HepG2 (cell line): ENCODE results near the gene PSMA3. TPM values are rescaled to one million over a fixed set of nuclear protein-coding genes. Genes with fewer than 3 reads are reported as not detected.

Experiments
- ATAC-seq: fragments of 200-7000 bp; cut with Tn5 transposase; 3 replicates; pipeline ENCODE4 v1.9.1; 2020; ENCODE audit warnings: mild to moderate bottlenecking, moderate library complexity
- BruUV-seq: library from RNA; stranded (reverse); fragments of 400-500 nt; replicated peaks from 2 replicates; lab custom pipeline; 2021; lab: Mats Ljungman, UMichigan
- CTCF ChIA-PET: fragments of 300-600 bp; formaldehyde crosslinking; extraction: SDS; loops from one replicate; lab custom pipeline; 2021; ENCODE audit warnings: low total read pairs, inconsistent platforms, low intra/inter-chr PET ratio; lab: Yijun Ruan, JAX
- POLR2A ChIA-PET: fragments of 350-600 bp; sonication (Branson Sonifier 250); formaldehyde crosslinking; loops from one replicate; lab custom pipeline; 2020; ENCODE audit warnings: antibody characterized with exemption, inconsistent platforms; lab: Yijun Ruan, JAX
- DNase-seq: peaks from one replicate; pipeline ENCODE4 v3.0.0-alpha.2; 2015; ENCODE audit warnings: low spot score
- FAIRE-seq: peaks from 3 replicates; lab custom pipeline; 2011; peaks lifted over from hg19 to GRCh38; lab: Jason Lieb, UNC
- H2AFZ ChIP-seq: one replicate; pipeline ENCODE4 v1.6.1; 2011; ENCODE audit warnings: low read length, inconsistent platforms
- H3K27ac ChIP-seq: fragments of 300-600 bp; 3 replicates; pipeline ENCODE4 v1.8.0; 2011; ENCODE audit warnings: mixed run types, mild to moderate bottlenecking, mixed read lengths, low read length, inconsistent platforms; ENCODE audit not compliant: insufficient read depth; ENCODE audit errors: extremely low read length
- H3K27me3 ChIP-seq, 2 experiments: fragments of 200-600 bp in 1 of 2; 2 replicates in 1 of 2; 3 replicates in 1 of 2; pipeline versions ENCODE4 v1.6.0 to v1.8.0; 2011; ENCODE audit warnings: low read length in 2 of 2, mild to moderate bottlenecking in 2 of 2, moderate library complexity in 2 of 2, inconsistent platforms in 1 of 2; ENCODE audit not compliant: insufficient read depth in 2 of 2, control insufficient read depth in 1 of 2
- H3K36me3 ChIP-seq, 2 experiments: fragments of 200-600 bp in 1 of 2; replicated peaks in 1 of 2; 2 replicates in 1 of 2; 3 replicates in 1 of 2; pipeline versions ENCODE4 v1.5.1 to v1.8.0; 2011; ENCODE audit warnings: low read length in 2 of 2, inconsistent platforms in 1 of 2; ENCODE audit not compliant: insufficient read depth in 2 of 2, control insufficient read depth in 1 of 2
- H3K4me1 ChIP-seq: 2 replicates; pipeline ENCODE4 v1.5.1; 2012; ENCODE audit warnings: low read length, inconsistent platforms; ENCODE audit not compliant: insufficient read depth
- H3K4me2 ChIP-seq: 2 replicates; pipeline ENCODE4 v1.6.0; 2011; ENCODE audit warnings: low read depth, low read length, inconsistent platforms
- H3K4me3 ChIP-seq, 3 experiments: fragments of 200-600 bp in 1 of 3; sonication (generic), shearing (Covaris generic) in 1 of 3; replicated peaks in 1 of 3; 2 replicates each; pipeline ENCODE4 v1.5.1; 2011 to 2016; ENCODE audit warnings: low read length in 3 of 3, inconsistent platforms in 2 of 3, low read depth in 2 of 3, mild to moderate bottlenecking in 2 of 3, control low read depth in 1 of 3, mixed read lengths in 1 of 3; ENCODE audit not compliant: insufficient read depth in 1 of 3
- H3K79me2 ChIP-seq: one replicate; pipeline ENCODE4 v1.6.1; 2011; ENCODE audit warnings: low read length, inconsistent platforms; ENCODE audit not compliant: insufficient read depth
- H3K9ac ChIP-seq: 2 replicates; pipeline ENCODE4 v1.6.0; 2011; ENCODE audit warnings: mild to moderate bottlenecking, low read depth, low read length, inconsistent platforms; ENCODE audit not compliant: insufficient read depth
- H3K9me3 ChIP-seq: 2 replicates; pipeline ENCODE4 v1.5.1; 2012; ENCODE audit warnings: mild to moderate bottlenecking, low read length
- H4K20me1 ChIP-seq: 2 replicates; pipeline ENCODE4 v1.6.0; 2011; ENCODE audit warnings: inconsistent platforms, mild to moderate bottlenecking, low read length, moderate library complexity; ENCODE audit not compliant: insufficient read depth
- EP300 ChIP-seq, 3 experiments: sonication (generic) in 1 of 3; formaldehyde crosslinking in 1 of 3; IDR thresholded peaks; 2 replicates each; pipeline versions ENCODE4 v1.5.1 to v1.6.1; 2011 to 2020; ENCODE audit warnings: low read depth in 2 of 3, low read length in 2 of 3, borderline replicate concordance in 1 of 3, improper control_type of control experiment in 1 of 3, mild to moderate bottlenecking in 1 of 3, missing genetic modification reagents in 1 of 3, moderate library complexity in 1 of 3
- GABPB1 ChIP-seq: IDR thresholded peaks from 2 replicates; pipeline ENCODE4 v1.6.1; 2016; ENCODE audit warnings: mild to moderate bottlenecking, missing genetic modification reagents, moderate library complexity, missing compliant biosample characterization
- NPAS2 ChIP-seq: sonication (generic); formaldehyde crosslinking; IDR thresholded peaks from 2 replicates; pipeline ENCODE4 v1.8.0; 2022; ENCODE audit warnings: mild to moderate bottlenecking, missing genetic modification reagents, borderline replicate concordance
- U2AF2 ChIP-seq: fragments of 200-400 bp; formaldehyde crosslinking; IDR thresholded peaks from 2 replicates; pipeline ENCODE4 v1.6.1; 2017; ENCODE audit warnings: low read depth, mild to moderate bottlenecking, low read length
- ZNF569 ChIP-seq: sonication (generic); formaldehyde crosslinking; IDR thresholded peaks from 2 replicates; pipeline ENCODE4 v1.5.0; 2020; ENCODE audit warnings: mild to moderate bottlenecking, missing genetic modification reagents, moderate library complexity, borderline replicate concordance
- ZNF674 ChIP-seq: sonication (generic); formaldehyde crosslinking; IDR thresholded peaks from 2 replicates; pipeline ENCODE4 v1.5.0; 2020; ENCODE audit warnings: low read depth, mild to moderate bottlenecking, missing genetic modification reagents
- ZNF766 ChIP-seq: sonication (generic); formaldehyde crosslinking; IDR thresholded peaks from 2 replicates; pipeline ENCODE4 v1.5.0; 2020; ENCODE audit warnings: missing genetic modification reagents, borderline replicate concordance
- ZNF850 ChIP-seq: sonication (generic); formaldehyde crosslinking; conservative IDR thresholded peaks from 2 replicates; pipeline ENCODE4 v1.9.0; 2021; ENCODE audit warnings: mild to moderate bottlenecking, missing genetic modification reagents
- WGBS: methylation state at CpG from one replicate; pipeline ENCODE4 v1.1.6; 2017; ENCODE audit warnings: low lambda C conversion rate; 5-methylcytosine and 5-hydroxymethylcytosine counted together
- in situ Hi-C: cut with HindIII; loops from 2 replicates; pipeline ENCODE4 v1.10.0; 2017; ENCODE audit warnings: low pct_unique_long_range_greater_than_20kb; ENCODE audit not compliant: extremely low pct_ligation_motif_present
- intact Hi-C: fragments of 100-400 bp; cut with micrococcal nuclease; formaldehyde crosslinking; loops from one replicate; pipeline ENCODE4 v1.10.0; 2022; ENCODE audit not compliant: unreplicated experiment
- polyA plus RNA-seq, 8 experiments: library from polyadenylated mRNA; depleted of rRNA in 3 of 8; stranded (reverse) in 7 of 8; unstranded in 1 of 8; fragments of >200 nt; fragmentation: Illumina TruSeq in 4 of 8; extraction: Trizol in 4 of 8; gene quantifications; 2 replicates each; pipeline versions ENCODE4 v1.2.1 to v1.2.3, GENCODE V29; 2011 to 2016; ENCODE audit warnings: low read depth in 4 of 8, missing spikeins in 1 of 8, mixed read lengths in 1 of 8; ENCODE audit not compliant: insufficient read depth in 1 of 8
- total RNA-seq, 5 experiments: library from RNA; depleted of rRNA; stranded (reverse); fragments of >200 nt; fragmentation: Illumina TruSeq; extraction: Trizol; gene quantifications; 2 replicates each; pipeline ENCODE4 v1.2.3, GENCODE V29; 2016; ENCODE audit warnings: low read depth in 1 of 5
- TF ChIP-seq, protein P1 (sequence below): sonication (generic); formaldehyde crosslinking; IDR thresholded peaks from 2 replicates; pipeline ENCODE4 v1.4.0; 2020; ENCODE audit warnings: missing genetic modification reagents
- TF ChIP-seq, protein P2 (sequence below): sonication (generic); formaldehyde crosslinking; IDR thresholded peaks from 2 replicates; pipeline ENCODE4 v1.4.0; 2020; ENCODE audit warnings: missing genetic modification reagents
- TF ChIP-seq, protein P3 (sequence below): sonication (generic); formaldehyde crosslinking; conservative IDR thresholded peaks from 2 replicates; pipeline ENCODE4 v1.4.0; 2020; ENCODE audit warnings: missing genetic modification reagents

The PSMA3 gene
- total and polyA plus RNA-seq, 2 of the 13 experiments (the other 11 are each of a cell fraction or from before 2014, with no cell fraction given): 232 to 275 TPM

GRCh38 chr14:58292187-58292586 lies 47.5 kb downstream of the PSMA3 start:
- POLR2A ChIA-PET: no interaction called here

DNA sequence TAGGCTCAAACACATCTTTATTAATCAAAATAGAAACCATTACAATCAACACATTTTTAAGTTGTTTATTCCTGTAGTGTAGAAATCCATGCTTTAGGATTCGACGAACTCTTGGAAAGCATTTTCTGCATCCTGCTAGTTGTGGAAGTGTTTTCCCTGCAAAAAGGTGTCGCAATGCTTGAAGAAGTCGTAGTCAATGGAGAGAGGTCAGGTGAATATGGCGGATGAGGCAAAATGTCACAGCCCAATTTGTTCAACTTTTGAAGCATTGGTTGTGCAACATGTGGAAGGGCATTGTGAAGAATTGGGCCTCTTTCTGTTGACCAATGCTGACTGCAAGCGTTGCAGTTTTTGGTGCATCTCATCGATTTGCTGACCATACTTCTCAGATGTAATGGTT lies 49.6 kb downstream of the PSMA3 start:
- no peak for DNase-seq
- CTCF ChIA-PET: no interaction called here
- BruUV-seq: no TSS peak
- TF ChIP-seq GABPB1 (CRISPR knock-in tag) (no peak), U2AF2 (no peak), ZNF850 (CRISPR knock-in tag) (no peak), ZNF766 (CRISPR knock-in tag) (no peak), EP300 (IDR thresholded peaks at IDR 0.05; ENCODE audit: low read depth in 2 of 2, low read length in 2 of 2) (no peak), EP300 (CRISPR knock-in tag; IDR thresholded peaks at IDR 0.05; ENCODE audit: borderline replicate concordance) (no peak)
- TF ChIP-seq, protein P1, sequence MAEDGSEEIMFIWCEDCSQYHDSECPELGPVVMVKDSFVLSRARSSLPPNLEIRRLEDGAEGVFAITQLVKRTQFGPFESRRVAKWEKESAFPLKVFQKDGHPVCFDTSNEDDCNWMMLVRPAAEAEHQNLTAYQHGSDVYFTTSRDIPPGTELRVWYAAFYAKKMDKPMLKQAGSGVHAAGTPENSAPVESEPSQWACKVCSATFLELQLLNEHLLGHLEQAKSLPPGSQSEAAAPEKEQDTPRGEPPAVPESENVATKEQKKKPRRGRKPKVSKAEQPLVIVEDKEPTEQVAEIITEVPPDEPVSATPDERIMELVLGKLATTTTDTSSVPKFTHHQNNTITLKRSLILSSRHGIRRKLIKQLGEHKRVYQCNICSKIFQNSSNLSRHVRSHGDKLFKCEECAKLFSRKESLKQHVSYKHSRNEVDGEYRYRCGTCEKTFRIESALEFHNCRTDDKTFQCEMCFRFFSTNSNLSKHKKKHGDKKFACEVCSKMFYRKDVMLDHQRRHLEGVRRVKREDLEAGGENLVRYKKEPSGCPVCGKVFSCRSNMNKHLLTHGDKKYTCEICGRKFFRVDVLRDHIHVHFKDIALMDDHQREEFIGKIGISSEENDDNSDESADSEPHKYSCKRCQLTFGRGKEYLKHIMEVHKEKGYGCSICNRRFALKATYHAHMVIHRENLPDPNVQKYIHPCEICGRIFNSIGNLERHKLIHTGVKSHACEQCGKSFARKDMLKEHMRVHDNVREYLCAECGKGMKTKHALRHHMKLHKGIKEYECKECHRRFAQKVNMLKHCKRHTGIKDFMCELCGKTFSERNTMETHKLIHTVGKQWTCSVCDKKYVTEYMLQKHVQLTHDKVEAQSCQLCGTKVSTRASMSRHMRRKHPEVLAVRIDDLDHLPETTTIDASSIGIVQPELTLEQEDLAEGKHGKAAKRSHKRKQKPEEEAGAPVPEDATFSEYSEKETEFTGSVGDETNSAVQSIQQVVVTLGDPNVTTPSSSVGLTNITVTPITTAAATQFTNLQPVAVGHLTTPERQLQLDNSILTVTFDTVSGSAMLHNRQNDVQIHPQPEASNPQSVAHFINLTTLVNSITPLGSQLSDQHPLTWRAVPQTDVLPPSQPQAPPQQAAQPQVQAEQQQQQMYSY (CRISPR knock-in tag): no peak
- TF ChIP-seq, protein P2, sequence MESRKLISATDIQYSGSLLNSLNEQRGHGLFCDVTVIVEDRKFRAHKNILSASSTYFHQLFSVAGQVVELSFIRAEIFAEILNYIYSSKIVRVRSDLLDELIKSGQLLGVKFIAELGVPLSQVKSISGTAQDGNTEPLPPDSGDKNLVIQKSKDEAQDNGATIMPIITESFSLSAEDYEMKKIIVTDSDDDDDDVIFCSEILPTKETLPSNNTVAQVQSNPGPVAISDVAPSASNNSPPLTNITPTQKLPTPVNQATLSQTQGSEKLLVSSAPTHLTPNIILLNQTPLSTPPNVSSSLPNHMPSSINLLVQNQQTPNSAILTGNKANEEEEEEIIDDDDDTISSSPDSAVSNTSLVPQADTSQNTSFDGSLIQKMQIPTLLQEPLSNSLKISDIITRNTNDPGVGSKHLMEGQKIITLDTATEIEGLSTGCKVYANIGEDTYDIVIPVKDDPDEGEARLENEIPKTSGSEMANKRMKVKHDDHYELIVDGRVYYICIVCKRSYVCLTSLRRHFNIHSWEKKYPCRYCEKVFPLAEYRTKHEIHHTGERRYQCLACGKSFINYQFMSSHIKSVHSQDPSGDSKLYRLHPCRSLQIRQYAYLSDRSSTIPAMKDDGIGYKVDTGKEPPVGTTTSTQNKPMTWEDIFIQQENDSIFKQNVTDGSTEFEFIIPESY (CRISPR knock-in tag): 0 out of 2 replicates have a peak, but pooled peaks have one; percentile 13
- TF ChIP-seq, protein P3, sequence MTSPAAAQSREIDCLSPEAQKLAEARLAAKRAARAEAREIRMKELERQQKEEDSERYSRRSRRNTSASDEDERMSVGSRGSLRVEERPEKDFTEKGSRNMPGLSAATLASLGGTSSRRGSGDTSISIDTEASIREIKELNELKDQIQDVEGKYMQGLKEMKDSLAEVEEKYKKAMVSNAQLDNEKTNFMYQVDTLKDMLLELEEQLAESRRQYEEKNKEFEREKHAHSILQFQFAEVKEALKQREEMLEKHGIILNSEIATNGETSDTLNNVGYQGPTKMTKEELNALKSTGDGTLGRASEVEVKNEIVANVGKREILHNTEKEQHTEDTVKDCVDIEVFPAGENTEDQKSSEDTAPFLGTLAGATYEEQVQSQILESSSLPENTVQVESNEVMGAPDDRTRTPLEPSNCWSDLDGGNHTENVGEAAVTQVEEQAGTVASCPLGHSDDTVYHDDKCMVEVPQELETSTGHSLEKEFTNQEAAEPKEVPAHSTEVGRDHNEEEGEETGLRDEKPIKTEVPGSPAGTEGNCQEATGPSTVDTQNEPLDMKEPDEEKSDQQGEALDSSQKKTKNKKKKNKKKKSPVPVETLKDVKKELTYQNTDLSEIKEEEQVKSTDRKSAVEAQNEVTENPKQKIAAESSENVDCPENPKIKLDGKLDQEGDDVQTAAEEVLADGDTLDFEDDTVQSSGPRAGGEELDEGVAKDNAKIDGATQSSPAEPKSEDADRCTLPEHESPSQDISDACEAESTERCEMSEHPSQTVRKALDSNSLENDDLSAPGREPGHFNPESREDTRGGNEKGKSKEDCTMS (CRISPR knock-in tag): no peak

More at GRCh38 chr14:58292187-58292586, 47.5 kb downstream of the PSMA3 start:
- Histone ChIP-seq H3K27me3 (no peaks in the 10 kb centered on the region; a peak in 1 of 5 replicates), H3K4me3 (no peak overlapping the region), H3K36me3 (peaks cover 16 to 60% of the 10 kb centered on the region in 2 experiments), H3K79me2 (peaks cover 77% of the 10 kb centered on the region), H3K4me2 (no peak overlapping the region), H3K9me3 (no peaks in the 10 kb centered on the region), H2AFZ (no peak overlapping the region), H3K9ac (no peak overlapping the region), H3K27ac (no peak overlapping the region), H4K20me1 (peaks cover 29% of the 10 kb centered on the region)
- BruUV-seq: no TSS peak
- intact Hi-C loops: no loop called here
- FAIRE-seq (no peak), DNase-seq (no peak)
- WGBS: 98% methylated on average over 3 of the region's 3 CpGs
- CTCF ChIA-PET: no interaction called here
- TF ChIP-seq NPAS2 (CRISPR knock-in tag): no peak
- TF ChIP-seq ZNF674 (CRISPR knock-in tag): no peak
- TF ChIP-seq ZNF569 (CRISPR knock-in tag): no peak
- TF ChIP-seq, all 625 proteins: peak for 0
- H3K4me1 ChIP-seq: peaks cover 66% of the 10 kb centered on the region
- ATAC-seq: no peak
- in situ Hi-C loops: no loop called here

More for the DNA sequence above, 49.6 kb downstream of the PSMA3 start:
- H3K36me3 ChIP-seq: peaks cover 14 to 54% of the 10 kb centered on the region in 2 experiments
- H3K27me3 ChIP-seq: no peaks in the 10 kb centered on the region; a peak in 1 of 5 replicates
- H3K4me3 ChIP-seq: no peak overlapping the region
- H3K9me3 ChIP-seq: no peaks in the 10 kb centered on the region
- FAIRE-seq (peak; percentile 15), ATAC-seq (no peak)
- peaks cover 32% of the 10 kb centered on the region for H4K20me1 ChIP-seq
- H3K9ac ChIP-seq: no peak overlapping the region
- WGBS: 97% methylated on average over 7 of the region's 7 CpGs
- H3K27ac ChIP-seq: no peak overlapping the region
- no peak overlapping the region for H2AFZ ChIP-seq
- in situ Hi-C loops: no loop called here
- no peak overlapping the region for H3K4me2 ChIP-seq
- POLR2A ChIA-PET: no interaction called here
- peaks cover 45% of the 10 kb centered on the region for H3K4me1 ChIP-seq
- H3K79me2 ChIP-seq: peaks cover 78% of the 10 kb centered on the region
- intact Hi-C loops: no loop called here
